Left cardiac atrium (tissue), 4 donors: ENCODE data around the gene AGBL4. TPM values are rescaled to one million over a fixed set of nuclear protein-coding genes. Genes with fewer than 3 reads are reported as not detected.
"Not testable (repeated sequence)": the region's sequence is repeated elsewhere in the genome, so short reads cannot be mapped to it uniquely, and the experiment has no call there.

Experiments
- ATAC-seq, 2 donors: fragments of 200-7000 bp; cut with Tn5 transposase; one replicate each; pipeline ENCODE4 v1.9.1; 2020; ENCODE audit warnings: mild to moderate bottlenecking in 2 of 2, moderate library complexity in 2 of 2
- DNase-seq: peaks from one replicate; pipeline ENCODE4 v3.0.0-alpha.2; 2020
- intact Hi-C, 2 donors: fragments of 100-400 bp; cut with DNase I; formaldehyde crosslinking; loops; one replicate each; pipeline versions ENCODE4 v1.14.1 to v1.15.1; 2022 to 2023
- total RNA-seq, 2 donors: library from RNA; stranded (reverse); fragmentation: NEBNext Ultra II Directional; extraction: Animal tissue kit (Norgen Biotek cat#: 25700); gene quantifications; one replicate each; pipeline ENCODE4 v1.2.1, GENCODE V29; 2021
- donor health status: DM: no; HTN: yes; CAD: no.
- donor health status: DM: no; HTN: yes; CAD: no; lungs with severe emphysema.
- donor health status: DM: yes; HTN: yes; CAD: no.
- donor health status: Dilated cardiomyopathy.

Gene AGBL4
- total RNA-seq, 2 donors from 2014 or later = 2.5 to 3.1 TPM

GRCh38 chr1:49104575-49104974 is 919.2 kb downstream of the AGBL4 start:
- ATAC-seq (no peak), DNase-seq (no peak)
- intact Hi-C loops = no loop called here

GRCh38 chr1:49102752-49103151 is 921.0 kb downstream of the AGBL4 start:
- intact Hi-C loops = no loop called here
- DNase-seq (no peak), ATAC-seq (no peak)

- DNase-seq = no peak
- no peak for ATAC-seq
- intact Hi-C loops = no loop called here
Observed at GRCh38 chr1:49098866-49099265, 924.9 kb downstream of the AGBL4 start.

- no peak for DNase-seq
- ATAC-seq = no peak
- intact Hi-C loops = no loop called here
Observed at GRCh38 chr1:49086327-49086726, 937.4 kb downstream of the AGBL4 start.

GRCh38 chr1:49085079-49085478 is 938.7 kb downstream of the AGBL4 start:
- ATAC-seq (no peak), DNase-seq (no peak)
- intact Hi-C loops = no loop called here

- intact Hi-C loops = no loop called here
- ATAC-seq = no peak
- DNase-seq = no peak
Observed at GRCh38 chr1:49060766-49061165, 963.0 kb downstream of the AGBL4 start.

- ATAC-seq = no peak
- intact Hi-C loops = no loop called here
- DNase-seq = no peak
Observed at GRCh38 chr1:49059087-49059486, 964.7 kb downstream of the AGBL4 start.

GRCh38 chr1:49052102-49052501 is 971.7 kb downstream of the AGBL4 start:
- ATAC-seq = no peak
- intact Hi-C loops = no loop called here
- DNase-seq = no peak

- DNase-seq = no peak
- intact Hi-C loops = no loop called here
- peak; percentile 38 to 84 for ATAC-seq
Observed at GRCh38 chr1:49051647-49052046, 972.1 kb downstream of the AGBL4 start.

GRCh38 chr1:49050041-49050440 is 973.7 kb downstream of the AGBL4 start:
- no peak for ATAC-seq
- no peak for DNase-seq
- intact Hi-C loops = no loop called here

GRCh38 chr1:49048188-49048587 is 975.6 kb downstream of the AGBL4 start:
- ATAC-seq (no peak), DNase-seq (no peak)
- intact Hi-C loops = no loop called here

- intact Hi-C loops = no loop called here
- no peak for DNase-seq
- ATAC-seq = no peak
Observed at GRCh38 chr1:49046305-49046704, 977.4 kb downstream of the AGBL4 start.

- no peak for ATAC-seq
- intact Hi-C loops = no loop called here
- no peak for DNase-seq
Observed at GRCh38 chr1:49045371-49045770, 978.4 kb downstream of the AGBL4 start.

GRCh38 chr1:49036700-49037099 is 987.1 kb downstream of the AGBL4 start:
- intact Hi-C loops = no loop called here
- DNase-seq = no peak
- no peak for ATAC-seq

- intact Hi-C loops = no loop called here
- no peak for ATAC-seq
- DNase-seq = no peak
Observed at GRCh38 chr1:49028396-49028795, 995.4 kb downstream of the AGBL4 start.

GRCh38 chr1:49026230-49026811 is 997.4 kb downstream of the AGBL4 start:
- DNase-seq (no peak), ATAC-seq (no peak)
- intact Hi-C loops = no loop called here

GRCh38 chr1:49016030-49016977 is 1007.5 kb downstream of the AGBL4 start:
- intact Hi-C loops = no loop called here

GRCh38 chr1:49013079-49013478 is 1010.7 kb downstream of the AGBL4 start:
- intact Hi-C loops = no loop called here
- no peak for DNase-seq
- ATAC-seq = no peak

More at GRCh38 chr1:49016030-49016977, 1007.5 kb downstream of the AGBL4 start:
- DNase-seq = no peak
- no peak for ATAC-seq

GRCh38 chr1:49002981-49003380 is 1020.8 kb downstream of the AGBL4 start:
- DNase-seq, intact Hi-C loops, ATAC-seq: not testable (repeated sequence)

- no peak for ATAC-seq
- no peak for DNase-seq
- intact Hi-C loops = no loop called here
Observed at GRCh38 chr1:48999321-48999720, 1024.4 kb downstream of the AGBL4 start.

- ATAC-seq (no peak), DNase-seq (no peak)
- intact Hi-C loops = no loop called here
Observed at GRCh38 chr1:48996311-48996710, 1027.4 kb downstream of the AGBL4 start.
